NCI-H1092 (cell line): ENCODE results near the gene KIAA0319L.

Source experiments
- DNase-seq: peaks from one replicate; lab custom pipeline; 2025; lab: John Stamatoyannopoulos, UW

Gene KIAA0319L

GRCh38 chr1:35443768-35444518 lies 113.3 kb downstream of the KIAA0319L start:
- no peak for DNase-seq

- DNase-seq: no peak
Observed at GRCh38 chr1:35442734-35443133, 114.5 kb downstream of the KIAA0319L start.

GRCh38 chr1:35441926-35442579 lies 115.2 kb downstream of the KIAA0319L start:
- DNase-seq: no peak

GRCh38 chr1:35439626-35440025 lies 117.6 kb downstream of the KIAA0319L start:
- DNase-seq: no peak

GRCh38 chr1:35437200-35437599 lies 120.0 kb downstream of the KIAA0319L start:
- DNase-seq: no peak

- no peak for DNase-seq
Observed at GRCh38 chr1:35436078-35436477, 121.1 kb downstream of the KIAA0319L start.

GRCh38 chr1:35434703-35435102 lies 122.5 kb downstream of the KIAA0319L start:
- no peak for DNase-seq

- no peak for DNase-seq
Observed at GRCh38 chr1:35433714-35434113, 123.5 kb downstream of the KIAA0319L start.

GRCh38 chr1:35432231-35432630 lies 125.0 kb downstream of the KIAA0319L start:
- no peak for DNase-seq

GRCh38 chr1:35431173-35431599 lies 126.0 kb downstream of the KIAA0319L start:
- DNase-seq: no peak

GRCh38 chr1:35430762-35431161 lies 126.4 kb downstream of the KIAA0319L start:
- DNase-seq: no peak

GRCh38 chr1:35428360-35428759 lies 128.8 kb downstream of the KIAA0319L start:
- DNase-seq: no peak

GRCh38 chr1:35426097-35426586 lies 131.1 kb downstream of the KIAA0319L start:
- DNase-seq: no peak

GRCh38 chr1:35408925-35409324 lies 148.3 kb downstream of the KIAA0319L start:
- DNase-seq: no peak

- DNase-seq: no peak
Observed at GRCh38 chr1:35407743-35408142, 149.5 kb downstream of the KIAA0319L start.

- no peak for DNase-seq
Observed at GRCh38 chr1:35406103-35406502, 151.1 kb downstream of the KIAA0319L start.

- no peak for DNase-seq
Observed at GRCh38 chr1:35401049-35401448, 156.2 kb downstream of the KIAA0319L start.

- no peak for DNase-seq
Observed at GRCh38 chr1:35398739-35399138, 158.5 kb downstream of the KIAA0319L start.

GRCh38 chr1:35394386-35394785 lies 162.8 kb downstream of the KIAA0319L start:
- DNase-seq: no peak

GRCh38 chr1:35390600-35391494 lies 166.4 kb downstream of the KIAA0319L start:
- DNase-seq: no peak

- DNase-seq: no peak
Observed at GRCh38 chr1:35386959-35387358, 170.2 kb downstream of the KIAA0319L start.

- no peak for DNase-seq
Observed at GRCh38 chr1:35386290-35386689, 170.9 kb downstream of the KIAA0319L start.
